Upper lobe of left lung (tissue), 4 donors: ENCODE results near the gene PPP1R12B.

ENCODE experiments used
- POLR2A ChIP-seq, 4 donors: fragments of 450-650 bp; IDR thresholded peaks; one replicate each; pipeline ENCODE4 v1.5.1; 2016 to 2017; ENCODE audit warnings: antibody characterized with exemption in 4 of 4, mild to moderate bottlenecking in 2 of 4
- POLR2AphosphoS5 ChIP-seq, 2 donors: sonication (generic); formaldehyde crosslinking; IDR thresholded peaks; one replicate each; pipeline ENCODE4 v1.5.1; 2017; ENCODE audit warnings: antibody characterized with exemption in 2 of 2
- TF ChIP-seq, protein P1 (sequence below), 6 experiments: fragments of 450-650 bp in 4 of 6; fragments of 200-600 bp in 2 of 6; sonication (generic) in 2 of 6; IDR thresholded peaks; one replicate each; pipeline ENCODE4 v1.5.1; 2016 to 2019; ENCODE audit warnings: antibody characterized with exemption in 6 of 6

DNA sequence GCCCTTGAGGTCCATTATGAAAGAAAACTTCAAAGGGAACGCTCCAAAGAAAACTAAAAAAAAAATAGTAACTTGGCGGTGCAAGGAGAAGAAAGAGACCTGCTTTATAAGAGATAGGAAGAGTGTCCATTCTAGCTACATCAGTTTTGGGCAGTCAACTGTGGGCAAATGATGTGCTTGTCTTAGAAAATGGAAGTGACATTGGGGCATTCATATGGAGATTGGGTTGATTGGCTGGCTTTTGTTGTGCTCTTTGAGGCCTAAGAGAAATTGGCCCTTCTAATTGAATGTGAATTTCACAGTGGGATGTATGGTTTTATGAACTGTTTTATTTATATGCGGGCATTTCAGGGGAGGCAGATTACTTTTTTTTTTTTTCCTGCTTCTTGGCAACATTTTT lies 13.2 kb downstream of the PPP1R12B start:
- TF ChIP-seq, protein P1, sequence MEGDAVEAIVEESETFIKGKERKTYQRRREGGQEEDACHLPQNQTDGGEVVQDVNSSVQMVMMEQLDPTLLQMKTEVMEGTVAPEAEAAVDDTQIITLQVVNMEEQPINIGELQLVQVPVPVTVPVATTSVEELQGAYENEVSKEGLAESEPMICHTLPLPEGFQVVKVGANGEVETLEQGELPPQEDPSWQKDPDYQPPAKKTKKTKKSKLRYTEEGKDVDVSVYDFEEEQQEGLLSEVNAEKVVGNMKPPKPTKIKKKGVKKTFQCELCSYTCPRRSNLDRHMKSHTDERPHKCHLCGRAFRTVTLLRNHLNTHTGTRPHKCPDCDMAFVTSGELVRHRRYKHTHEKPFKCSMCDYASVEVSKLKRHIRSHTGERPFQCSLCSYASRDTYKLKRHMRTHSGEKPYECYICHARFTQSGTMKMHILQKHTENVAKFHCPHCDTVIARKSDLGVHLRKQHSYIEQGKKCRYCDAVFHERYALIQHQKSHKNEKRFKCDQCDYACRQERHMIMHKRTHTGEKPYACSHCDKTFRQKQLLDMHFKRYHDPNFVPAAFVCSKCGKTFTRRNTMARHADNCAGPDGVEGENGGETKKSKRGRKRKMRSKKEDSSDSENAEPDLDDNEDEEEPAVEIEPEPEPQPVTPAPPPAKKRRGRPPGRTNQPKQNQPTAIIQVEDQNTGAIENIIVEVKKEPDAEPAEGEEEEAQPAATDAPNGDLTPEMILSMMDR (IDR thresholded peaks at IDR 0.05), result no peak
- TF ChIP-seq POLR2A (IDR thresholded peaks at IDR 0.05) (no peak), POLR2AphosphoS5 (IDR thresholded peaks at IDR 0.05) (no peak)
